HepG2 (cell line): ENCODE data around the gene KCNK10.

ENCODE experiments used
- EP300 ChIP-seq, 3 experiments: sonication (generic) in 1 of 3; formaldehyde crosslinking in 1 of 3; IDR thresholded peaks; 2 replicates each; pipeline versions ENCODE4 v1.5.1 to v1.6.1; 2011 to 2020; ENCODE audit warnings: low read depth in 2 of 3, low read length in 2 of 3, borderline replicate concordance in 1 of 3, improper control_type of control experiment in 1 of 3, mild to moderate bottlenecking in 1 of 3, missing genetic modification reagents in 1 of 3, moderate library complexity in 1 of 3
- NFE2L2 ChIP-seq: fragments of 150-350 bp; IDR thresholded peaks from 2 replicates; pipeline ENCODE4 v1.6.1; 2014; ENCODE audit warnings: low read length
- NR2C2 ChIP-seq: sonication (generic); formaldehyde crosslinking; IDR thresholded peaks from 2 replicates; pipeline ENCODE4 v1.4.0; 2020; ENCODE audit warnings: missing genetic modification reagents, mild to moderate bottlenecking, moderate library complexity, borderline replicate concordance
- POLR2AphosphoS5 ChIP-seq: IDR thresholded peaks from 2 replicates; pipeline ENCODE4 v1.6.1; 2012; ENCODE audit warnings: low read depth, low read length
- RFX1 ChIP-seq: fragments of 450-650 bp; IDR thresholded peaks from 2 replicates; pipeline ENCODE4 v1.6.1; 2017
- SALL1 ChIP-seq: sonication (generic); formaldehyde crosslinking; IDR thresholded peaks from 2 replicates; pipeline ENCODE4 v1.8.0; 2022; ENCODE audit warnings: mild to moderate bottlenecking, missing genetic modification reagents
- TAF15 ChIP-seq: fragments of 200-400 bp; formaldehyde crosslinking; IDR thresholded peaks from one replicate; pipeline ENCODE4 v1.6.1; 2018; ENCODE audit warnings: mild to moderate bottlenecking, low read depth, low read length; ENCODE audit not compliant: poor library complexity, severe bottlenecking
- ZNF274 ChIP-seq: sonication (generic); formaldehyde crosslinking; IDR thresholded peaks from 2 replicates; pipeline ENCODE4 v1.5.1; 2020; ENCODE audit warnings: mild to moderate bottlenecking, missing genetic modification reagents
- ZNF414 ChIP-seq: sonication (generic); formaldehyde crosslinking; IDR thresholded peaks from 2 replicates; pipeline ENCODE4 v1.5.0; 2020; ENCODE audit warnings: missing genetic modification reagents
- ZNF609 ChIP-seq: sonication (generic); formaldehyde crosslinking; IDR thresholded peaks from 2 replicates; pipeline ENCODE4 v1.4.0; 2020; ENCODE audit warnings: mild to moderate bottlenecking, missing genetic modification reagents, borderline replicate concordance

- TF ChIP-seq NR2C2 (CRISPR knock-in tag) (no peak), SALL1 (CRISPR knock-in tag) (no peak), RFX1 (no peak), EP300 (IDR thresholded peaks at IDR 0.05; ENCODE audit: low read depth in 2 of 2, low read length in 2 of 2) (no peak), EP300 (CRISPR knock-in tag; IDR thresholded peaks at IDR 0.05; ENCODE audit: borderline replicate concordance) (no peak), ZNF609 (CRISPR knock-in tag) (no peak), NFE2L2 (no peak), POLR2AphosphoS5 (no peak), ZNF274 (no peak), TAF15 (no peak), ZNF414 (CRISPR knock-in tag) (no peak)
These were observed 36.8 kb downstream of the KCNK10 start for GRCh38 chr14:88286309-88286708.
